Thymus (tissue), 11 donors: Measurements from ENCODE around the gene RNU7-1. TPM values are rescaled to one million over a fixed set of nuclear protein-coding genes. Genes with fewer than 3 reads are reported as not detected.
A peak's percentile ranks its signal among the peaks of the same experiment; 100 is the strongest.
"Not testable (repeated sequence)": the region's sequence is repeated elsewhere in the genome, so short reads cannot be mapped to it uniquely, and the experiment has no call there.

ENCODE experiments used
- DNase-seq, 9 donors: peaks; one replicate each; pipeline ENCODE4 v3.0.0-alpha.2; 2013; ENCODE audit warnings: low spot score in 9 of 9, low read depth in 6 of 9, missing footprints in 1 of 9
- H3K27ac ChIP-seq, 2 donors: one replicate each; pipeline ENCODE4 v1.5.1; 2013; ENCODE audit warnings: control low read depth in 1 of 2, low read depth in 1 of 2, low read length in 1 of 2, mild to moderate bottlenecking in 1 of 2, moderate library complexity in 1 of 2
- H3K27me3 ChIP-seq, 2 donors: one replicate each; pipeline ENCODE4 v1.5.1; 2013; ENCODE audit warnings: low read length in 1 of 2; ENCODE audit not compliant: control insufficient read depth in 2 of 2, insufficient read depth in 1 of 2
- H3K36me3 ChIP-seq, 2 donors: one replicate each; pipeline ENCODE4 v1.5.1; 2013; ENCODE audit warnings: low read length in 1 of 2, mild to moderate bottlenecking in 1 of 2, moderate library complexity in 1 of 2; ENCODE audit not compliant: control insufficient read depth in 2 of 2, insufficient read depth in 2 of 2
- H3K4me1 ChIP-seq, 2 donors: one replicate each; pipeline ENCODE4 v1.5.1; 2013; ENCODE audit warnings: low read length in 2 of 2; ENCODE audit not compliant: control insufficient read depth in 2 of 2, insufficient read depth in 2 of 2
- H3K4me3 ChIP-seq, 2 donors: one replicate each; pipeline ENCODE4 v1.5.1; 2013; ENCODE audit warnings: low read length in 2 of 2, control low read depth in 1 of 2, mild to moderate bottlenecking in 1 of 2
- H3K9me3 ChIP-seq, 2 donors: one replicate each; pipeline ENCODE4 v1.5.1; 2013; ENCODE audit warnings: low read length in 1 of 2, mild to moderate bottlenecking in 1 of 2; ENCODE audit not compliant: control insufficient read depth in 2 of 2, insufficient read depth in 1 of 2
- WGBS: extraction: QIAGEN DNeasy Blood & Tissue Kit; methylation state at CpG from one replicate; pipeline ENCODE4 v1.1.7; 2013; 5-methylcytosine and 5-hydroxymethylcytosine counted together
- polyA plus RNA-seq: library from polyadenylated mRNA; stranded (reverse); fragments of 200-250 nt; gene quantifications from one replicate; pipeline ENCODE4 v1.2.3, GENCODE V29; 2013
- total RNA-seq: library from RNA; stranded (reverse); fragments of 120-200 nt; gene quantifications from one replicate; pipeline ENCODE4 v1.2.4, GENCODE V29; 2013
- donor health status: healthy.

RNU7-1 gene
- total and polyA plus RNA-seq, 2 donors = not detected

DNA sequence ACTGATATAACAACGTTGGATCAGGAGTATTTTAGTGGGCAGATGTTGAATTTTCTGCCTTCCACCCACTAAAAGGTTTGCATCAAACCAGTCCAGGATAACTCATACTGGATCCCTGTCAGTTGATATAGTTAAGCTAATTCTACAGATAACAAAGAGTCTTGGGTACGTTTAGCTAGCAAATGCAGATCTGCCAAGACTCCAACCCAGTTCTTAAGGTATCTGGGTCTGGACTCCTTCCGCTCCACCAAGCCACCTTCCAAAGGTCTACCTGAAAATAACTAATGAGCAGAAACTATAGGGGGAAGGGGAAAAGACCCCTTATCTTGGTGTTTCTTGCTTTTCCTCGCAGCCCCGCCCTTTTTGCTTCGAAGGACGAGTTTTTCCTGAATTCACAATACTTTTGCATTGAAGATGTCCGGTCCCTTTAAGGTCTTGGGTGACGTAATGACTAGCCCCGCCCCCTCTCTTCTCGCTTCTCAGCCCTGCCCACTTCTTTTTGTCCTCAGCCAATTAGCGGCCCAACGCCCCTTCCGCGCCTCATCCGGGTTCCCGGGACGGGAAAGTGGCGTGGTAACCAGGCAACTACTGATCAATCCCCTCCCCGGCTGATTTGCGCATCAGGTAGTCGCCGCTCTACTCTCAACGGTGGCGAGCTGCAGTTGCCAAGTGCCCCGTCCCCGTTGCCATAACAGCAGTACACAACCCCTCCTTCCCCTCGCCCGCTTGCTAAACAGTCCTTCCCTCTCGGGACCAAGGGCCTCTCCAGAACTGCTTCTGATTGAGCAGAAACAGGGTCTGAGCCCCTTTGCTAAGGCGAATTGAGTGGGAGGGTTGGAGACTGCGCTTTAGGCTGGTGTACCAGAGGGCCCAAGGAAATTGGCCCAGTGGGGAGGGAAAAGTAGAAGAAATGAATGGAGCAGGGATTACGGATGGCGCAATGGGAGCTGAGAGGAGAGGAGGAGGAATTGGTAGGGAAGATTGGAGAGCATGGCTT is 39.0 kb upstream of the RNU7-1 start, which contains the start of gene LRRC23:
Gene LRRC23, plus strand, starts transcription at position 543 of the 997 bp plus-strand sequence. CDS start 812 bp downstream, outside the sequence.
- WGBS = 9% methylated on average over 34 of the region's 34 CpGs
- H3K4me1 ChIP-seq = peaks cover 10 to 16% of the 10 kb centered on the region in 2 donors
- DNase-seq = peak; percentile 83 to 97 (median 92)
- H3K27ac ChIP-seq = peak within 1 kb of the TSS; percentile 70 to 78
- H3K4me3 ChIP-seq = peak within 1 kb of the TSS; percentile 73 to 77
- H3K36me3 ChIP-seq = no peaks in the 10 kb centered on the region
- no peaks in the 10 kb centered on the region for H3K9me3 ChIP-seq
- no peaks in the 10 kb centered on the region for H3K27me3 ChIP-seq

DNA sequence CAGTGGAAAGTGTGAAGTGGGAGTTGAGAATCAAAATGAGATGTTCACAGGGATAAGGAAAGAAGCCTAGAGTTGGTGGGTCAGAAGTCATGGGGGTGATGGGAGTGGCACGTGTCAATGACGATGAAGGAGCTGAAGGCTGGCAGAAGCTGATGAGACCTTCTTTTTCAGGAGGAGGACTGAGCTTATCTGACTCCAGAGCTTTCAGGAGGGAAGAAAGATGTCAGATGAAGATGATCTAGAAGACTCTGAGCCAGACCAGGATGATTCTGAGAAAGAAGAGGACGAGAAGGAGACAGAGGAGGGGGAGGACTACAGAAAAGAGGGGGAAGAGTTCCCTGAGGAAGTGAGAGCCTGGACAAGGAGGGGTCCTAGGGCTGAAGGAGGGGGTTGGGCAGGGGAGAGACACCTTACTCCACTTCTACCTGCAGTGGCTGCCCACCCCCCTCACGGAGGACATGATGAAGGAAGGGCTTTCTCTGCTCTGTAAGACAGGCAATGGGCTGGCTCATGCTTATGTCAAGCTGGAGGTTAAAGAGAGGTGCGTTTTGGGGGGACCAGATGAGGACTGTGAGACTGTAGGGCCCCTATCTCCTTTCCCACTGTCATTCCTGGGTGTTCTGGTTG is 38.1 kb upstream of the RNU7-1 start:
- H3K4me1 ChIP-seq = peaks cover 10 to 13% of the 10 kb centered on the region in 2 donors
- H3K27ac ChIP-seq = no peak overlapping the region
- DNase-seq = no peak
- no peaks in the 10 kb centered on the region for H3K27me3 ChIP-seq
- 91% methylated on average over 5 of the region's 5 CpGs for WGBS
- no peaks in the 10 kb centered on the region for H3K9me3 ChIP-seq
- H3K36me3 ChIP-seq = no peaks in the 10 kb centered on the region
- H3K4me3 ChIP-seq = peak overlapping the region in 1 of 2 donors; percentile 77

DNA sequence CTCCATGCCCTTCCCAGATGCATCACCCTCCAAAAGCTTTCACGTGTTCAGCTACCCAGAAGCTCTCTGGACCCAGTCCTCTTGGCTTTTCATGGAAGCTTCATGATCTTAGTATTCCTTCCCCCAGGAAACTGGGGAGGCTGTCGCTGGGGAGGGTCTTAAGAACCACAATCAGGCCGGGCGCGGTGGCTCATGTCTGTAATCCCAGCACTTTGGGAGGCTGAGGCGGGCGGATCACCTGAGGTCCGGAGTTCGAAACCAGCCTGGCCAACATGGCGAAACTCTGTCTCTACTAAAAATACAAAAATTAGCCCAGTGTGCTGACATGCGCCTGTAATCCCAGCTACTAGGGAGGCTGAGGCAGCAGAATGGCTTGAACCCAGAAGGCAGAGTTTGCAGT is 35.5 kb upstream of the RNU7-1 start:
- WGBS = 97% methylated on average over 11 of the region's 11 CpGs
- not testable (repeated sequence) for H3K4me3 ChIP-seq, DNase-seq, H3K36me3 ChIP-seq, H3K9me3 ChIP-seq, H3K27ac ChIP-seq
- Histone ChIP-seq H3K4me1 (peaks cover 10 to 13% of the 10 kb centered on the region in 2 donors), H3K27me3 (peaks cover 0 to 13% of the 10 kb centered on the region in 2 donors)

DNA sequence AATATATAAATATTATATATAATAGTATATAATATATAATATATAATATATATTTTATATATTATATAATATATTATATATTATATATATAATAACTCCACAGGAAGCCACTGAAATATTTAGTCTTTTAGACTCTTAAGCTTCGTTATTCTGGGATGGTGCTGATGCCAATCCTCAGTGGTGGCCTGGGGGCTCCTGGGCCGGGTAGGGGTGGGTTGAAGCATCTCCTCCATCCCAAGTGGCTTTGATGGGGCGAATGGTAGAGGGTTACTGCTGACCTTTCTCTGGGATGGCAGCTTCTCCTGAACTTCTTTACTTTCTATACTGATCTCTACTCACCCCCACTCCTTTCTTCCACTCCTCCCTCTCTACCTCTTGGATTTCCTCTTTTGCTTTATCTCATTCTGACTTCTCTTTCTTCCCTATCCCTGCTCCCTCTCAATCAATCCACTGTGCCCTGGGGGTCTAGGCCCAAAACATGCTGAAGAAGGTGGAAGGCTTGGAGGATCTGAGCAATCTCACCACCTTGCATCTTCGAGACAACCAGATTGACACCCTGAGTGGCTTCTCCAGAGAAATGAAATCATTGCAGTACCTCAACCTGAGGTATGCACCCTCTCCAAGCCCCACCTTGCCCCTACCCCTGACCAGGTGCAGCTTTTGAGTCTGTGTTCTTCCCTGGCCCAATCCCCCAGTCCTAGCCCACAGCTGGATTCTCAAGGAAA is 34.0 kb upstream of the RNU7-1 start:
- 96% methylated on average over 4 of the region's 4 CpGs for WGBS
- no peak for DNase-seq
- no peak overlapping the region for H3K27ac ChIP-seq
- no peaks in the 10 kb centered on the region for H3K36me3 ChIP-seq
- H3K4me1 ChIP-seq = peaks cover 8 to 15% of the 10 kb centered on the region in 2 donors
- no peaks in the 10 kb centered on the region for H3K9me3 ChIP-seq
- no peak overlapping the region for H3K4me3 ChIP-seq
- peaks cover 0 to 20% of the 10 kb centered on the region in 2 donors for H3K27me3 ChIP-seq

DNA sequence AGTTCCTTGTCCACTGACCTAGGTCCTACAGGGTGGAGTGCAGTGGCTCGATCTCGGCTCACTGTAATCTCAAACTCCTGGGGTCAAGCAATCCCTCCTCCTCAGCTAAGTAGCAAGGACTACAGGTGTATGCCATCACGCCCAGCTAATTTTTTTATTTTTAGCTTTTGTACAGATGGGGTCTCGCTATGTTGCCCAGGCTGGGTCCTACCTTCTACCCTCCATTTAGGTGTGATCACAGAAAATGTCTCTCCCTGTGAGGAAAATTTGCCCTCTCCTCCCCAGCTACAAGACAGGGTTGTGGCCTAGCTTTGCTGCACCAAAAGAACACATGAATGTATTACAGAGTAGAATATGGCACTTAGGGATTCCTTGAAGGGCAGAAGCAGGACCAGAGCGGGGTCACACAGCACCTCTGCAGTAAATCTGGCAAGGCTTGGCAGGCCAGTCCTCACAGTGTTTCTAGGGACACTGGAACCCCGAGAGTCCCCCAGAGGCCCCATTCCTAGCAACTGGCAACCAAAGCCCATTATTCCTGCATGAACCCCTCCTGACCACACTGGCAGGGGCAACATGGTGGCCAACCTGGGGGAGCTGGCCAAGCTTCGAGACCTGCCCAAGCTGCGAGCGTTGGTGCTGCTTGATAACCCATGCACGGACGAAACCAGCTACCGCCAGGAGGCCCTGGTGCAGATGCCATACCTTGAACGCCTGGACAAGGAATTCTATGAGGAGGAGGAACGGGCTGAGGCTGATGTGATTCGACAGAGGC is 31.3 kb upstream of the RNU7-1 start:
- WGBS = 95% methylated on average over 15 of the region's 15 CpGs

DNA sequence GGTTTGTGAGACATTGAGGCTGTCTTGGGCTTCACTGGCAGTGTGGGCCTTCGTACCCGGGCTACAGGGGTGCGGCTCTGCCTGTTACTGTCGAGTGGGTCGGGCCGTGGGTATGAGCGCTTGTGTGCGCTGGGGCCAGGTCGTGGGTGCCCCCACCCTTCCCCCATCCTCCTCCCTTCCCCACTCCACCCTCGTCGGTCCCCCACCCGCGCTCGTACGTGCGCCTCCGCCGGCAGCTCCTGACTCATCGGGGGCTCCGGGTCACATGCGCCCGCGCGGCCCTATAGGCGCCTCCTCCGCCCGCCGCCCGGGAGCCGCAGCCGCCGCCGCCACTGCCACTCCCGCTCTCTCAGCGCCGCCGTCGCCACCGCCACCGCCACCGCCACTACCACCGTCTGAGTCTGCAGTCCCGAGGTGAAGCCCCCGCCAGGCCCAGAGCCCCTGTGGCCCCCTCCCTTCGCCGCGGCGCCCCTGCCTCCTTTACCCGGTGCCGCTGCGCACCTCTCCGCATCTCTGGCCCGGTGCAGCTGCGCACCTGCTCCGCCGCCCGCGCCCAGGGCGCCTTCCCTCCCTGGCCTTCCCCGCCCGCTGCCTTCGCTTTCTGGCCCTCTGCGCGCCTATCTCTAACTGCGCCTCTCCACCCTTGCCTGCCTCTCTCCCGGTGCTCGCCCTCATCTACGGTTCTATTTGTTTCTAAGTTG is 29.2 kb upstream of the RNU7-1 start, which contains the start of gene ENO2:
Gene ENO2, plus strand, starts transcription at position 335 of the 701 bp plus-strand sequence. CDS start 1,253 bp downstream, outside the sequence.
- DNase-seq = peak in 4 of 9 donors; percentile 59 to 84 (median 69)
- under 1% methylated on average over 68 of the region's 68 CpGs for WGBS
- H3K9me3 ChIP-seq = no peaks in the 10 kb centered on the region
- peaks cover 15% of the 10 kb centered on the region in 2 donors for H3K36me3 ChIP-seq
- peak within 1 kb of the TSS; percentile 55 to 89 for H3K4me3 ChIP-seq
- H3K4me1 ChIP-seq = peaks cover 15 to 20% of the 10 kb centered on the region in 2 donors
- peaks cover 0 to 30% of the 10 kb centered on the region in 2 donors for H3K27me3 ChIP-seq
- H3K27ac ChIP-seq = peak within 1 kb of the TSS; percentile 55 to 64

More for the DNA sequence above, 31.3 kb upstream of the RNU7-1 start:
- no peak for DNase-seq
- Histone ChIP-seq H3K4me1 (peaks cover 15 to 20% of the 10 kb centered on the region in 2 donors), H3K27ac (no peak overlapping the region), H3K27me3 (peaks cover 0 to 30% of the 10 kb centered on the region in 2 donors), H3K9me3 (no peaks in the 10 kb centered on the region), H3K36me3 (peaks cover 7 to 8% of the 10 kb centered on the region in 2 donors), H3K4me3 (no peak overlapping the region)

DNA sequence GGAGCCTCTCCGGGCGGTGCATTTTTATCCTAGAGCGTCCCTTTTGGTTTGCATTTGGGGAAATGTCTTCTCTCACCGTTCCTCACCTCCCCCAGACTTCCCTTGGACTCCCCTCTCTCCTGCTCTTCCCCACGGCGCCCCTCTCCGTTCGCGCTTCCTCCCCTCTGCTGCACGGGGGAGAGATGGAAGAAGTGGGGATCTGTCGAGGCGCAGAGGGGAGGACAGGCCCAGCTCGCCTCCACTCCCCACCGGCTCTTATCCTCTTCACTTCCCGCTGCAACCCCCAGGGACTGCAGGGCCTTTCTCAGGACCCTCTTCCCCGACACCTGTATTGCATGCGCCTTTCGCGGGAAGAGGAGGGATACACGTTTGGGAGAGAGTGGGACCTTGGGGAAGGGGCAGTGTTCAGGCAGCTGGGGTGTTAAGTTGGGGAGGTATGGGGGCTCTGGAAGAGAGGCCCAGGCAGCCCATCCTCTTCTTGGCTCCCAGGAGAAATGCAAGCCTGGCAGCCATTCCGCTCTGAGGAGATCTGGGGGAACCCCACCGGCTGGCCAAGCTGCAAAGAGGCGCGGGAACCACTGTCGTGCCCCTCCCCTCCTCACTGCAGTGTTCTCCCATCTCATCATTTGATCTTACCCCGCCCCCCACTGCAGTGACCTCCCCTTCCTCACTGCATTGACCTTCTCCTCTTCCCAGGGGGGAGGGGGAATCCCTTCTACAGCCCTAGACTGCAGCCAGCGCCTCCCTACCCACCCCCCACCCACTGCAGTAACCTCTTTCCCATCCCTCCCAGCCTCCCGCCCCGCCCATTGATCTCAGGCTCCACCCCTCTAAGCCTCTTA is 28.4 kb upstream of the RNU7-1 start:
- H3K9me3 ChIP-seq = no peaks in the 10 kb centered on the region
- H3K27me3 ChIP-seq = peaks cover 0 to 30% of the 10 kb centered on the region in 2 donors
- peaks cover 18 to 20% of the 10 kb centered on the region in 2 donors for H3K36me3 ChIP-seq
- H3K4me1 ChIP-seq = peaks cover 15 to 24% of the 10 kb centered on the region in 2 donors
- DNase-seq = no peak
- H3K4me3 ChIP-seq = peak overlapping the region; percentile 55 to 89
- WGBS = 34% methylated on average over 29 of the region's 29 CpGs
- H3K27ac ChIP-seq = no peak overlapping the region
